Activated CD4-positive, alpha-beta T cell treated with anti-CD3 and anti-CD28 coated beads, Interleukin-2, amount 50 U/mL, for 4 hours (primary cell): ENCODE results near the gene WASHC2A.
"Not testable (repeated sequence)": the region's sequence is repeated elsewhere in the genome, so short reads cannot be mapped to it uniquely, and the experiment has no call there.

ENCODE experiments used
- DNase-seq, 2 experiments: peaks; one replicate each; pipeline ENCODE4 v3.0.0-alpha.2; 2020

The WASHC2A gene

DNA sequence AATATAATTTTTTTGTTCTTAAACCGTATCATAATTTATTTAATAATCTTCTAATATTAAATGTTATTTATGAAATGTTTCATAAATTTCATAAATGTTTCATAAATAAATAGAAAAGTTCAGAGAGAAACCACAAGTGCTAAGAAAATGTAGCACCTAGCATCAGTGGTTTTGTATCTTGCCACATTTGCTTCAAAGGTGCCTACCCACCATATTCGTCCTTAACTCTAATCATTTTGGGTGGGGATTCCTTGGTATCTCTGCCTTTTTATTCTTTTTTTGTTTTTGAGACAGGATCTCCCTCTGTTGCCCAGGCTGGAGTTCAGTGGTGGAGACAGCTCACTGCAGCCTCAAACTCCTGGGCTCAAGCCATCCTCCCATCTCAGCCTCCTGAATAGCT is 7.4 kb downstream of the WASHC2A start:
- not testable (repeated sequence) for DNase-seq

DNA sequence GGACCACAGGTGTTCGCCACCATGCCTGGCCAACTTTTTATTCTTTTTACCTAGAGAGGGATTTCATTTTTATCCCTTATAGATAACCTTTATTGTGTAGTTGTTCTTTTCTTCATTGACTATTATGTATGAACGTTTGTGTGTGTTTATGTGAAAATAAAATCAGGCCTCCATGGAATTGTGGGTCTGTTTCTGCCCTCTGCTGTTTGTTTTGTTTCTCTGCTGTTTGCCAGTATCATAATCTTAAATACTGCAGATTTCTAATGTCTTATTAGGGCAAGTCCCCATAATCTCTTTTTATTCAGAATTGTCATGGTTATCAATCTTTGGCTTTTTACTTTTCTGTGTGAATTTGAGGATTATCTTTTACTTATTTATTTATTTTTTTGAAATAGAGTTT is 7.8 kb downstream of the WASHC2A start:
- not testable (repeated sequence) for DNase-seq

- not testable (repeated sequence) for DNase-seq
Observed at GRCh38 chr10:50091304-50091703, 23.6 kb downstream of the WASHC2A start.

GRCh38 chr10:50092928-50093327 is 25.2 kb downstream of the WASHC2A start:
- DNase-seq = not testable (repeated sequence)

GRCh38 chr10:50094630-50095029 is 26.9 kb downstream of the WASHC2A start:
- not testable (repeated sequence) for DNase-seq

DNA sequence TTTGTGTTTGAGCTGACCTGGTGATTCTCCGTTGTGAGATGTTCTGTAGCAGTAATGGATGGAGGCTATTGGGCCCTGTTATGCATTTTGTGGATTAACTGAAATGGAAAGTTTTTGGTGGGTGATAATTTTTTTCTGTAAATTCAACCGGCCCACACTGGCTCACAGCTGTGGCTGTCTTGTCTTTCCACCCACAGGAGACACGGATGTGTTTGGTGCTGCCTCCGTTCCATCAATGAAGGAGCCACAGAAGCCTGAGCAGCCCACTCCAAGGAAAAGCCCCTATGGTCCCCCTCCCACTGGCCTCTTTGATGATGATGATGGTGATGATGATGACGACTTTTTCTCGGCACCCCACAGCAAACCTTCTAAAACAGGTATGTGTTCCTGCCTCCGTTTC is 27.6 kb downstream of the WASHC2A start:
- not testable (repeated sequence) for DNase-seq

DNA sequence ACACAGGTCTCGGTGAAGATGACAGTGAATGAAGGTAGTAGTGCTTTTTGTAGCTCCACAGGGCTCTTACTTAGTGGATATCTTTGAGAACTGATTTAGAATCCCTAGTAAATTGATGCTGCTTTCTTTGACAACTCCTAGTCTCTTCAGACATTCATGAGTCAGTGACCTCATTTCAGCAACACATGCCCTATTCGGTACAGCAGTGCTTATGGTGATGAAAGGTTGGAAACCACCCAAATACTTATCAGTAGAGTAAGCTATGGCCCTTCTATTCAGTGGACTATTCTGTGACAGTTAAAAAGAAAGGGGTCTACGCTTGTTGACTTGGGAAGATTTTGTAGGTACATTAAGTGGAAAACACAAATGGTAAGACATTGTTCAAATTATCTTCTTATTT is 29.0 kb downstream of the WASHC2A start:
- DNase-seq = not testable (repeated sequence)

- DNase-seq = not testable (repeated sequence)
Observed at GRCh38 chr10:50098645-50099044, 30.9 kb downstream of the WASHC2A start.

DNA sequence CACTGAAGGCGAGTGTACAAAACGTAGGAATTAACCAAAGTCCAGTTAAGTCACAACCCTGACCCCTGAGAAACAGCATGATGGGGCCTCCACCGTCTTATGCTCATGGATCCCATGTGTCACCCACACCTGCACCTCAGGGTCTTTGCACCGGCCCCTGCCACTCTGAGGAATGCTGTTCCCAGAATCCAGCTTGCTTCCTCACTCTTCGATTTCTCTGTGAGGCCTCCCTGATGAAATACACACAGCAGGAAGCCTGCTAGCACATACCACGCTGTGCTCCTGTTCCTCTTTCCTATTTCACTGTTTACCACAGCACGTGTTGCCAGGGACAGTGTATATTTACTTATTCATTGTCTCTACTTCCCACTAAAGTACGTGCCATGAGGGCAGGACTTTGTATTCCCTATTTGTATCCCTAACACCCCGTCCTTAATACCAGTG is 33.4 kb downstream of the WASHC2A start:
- not testable (repeated sequence) for DNase-seq

DNA sequence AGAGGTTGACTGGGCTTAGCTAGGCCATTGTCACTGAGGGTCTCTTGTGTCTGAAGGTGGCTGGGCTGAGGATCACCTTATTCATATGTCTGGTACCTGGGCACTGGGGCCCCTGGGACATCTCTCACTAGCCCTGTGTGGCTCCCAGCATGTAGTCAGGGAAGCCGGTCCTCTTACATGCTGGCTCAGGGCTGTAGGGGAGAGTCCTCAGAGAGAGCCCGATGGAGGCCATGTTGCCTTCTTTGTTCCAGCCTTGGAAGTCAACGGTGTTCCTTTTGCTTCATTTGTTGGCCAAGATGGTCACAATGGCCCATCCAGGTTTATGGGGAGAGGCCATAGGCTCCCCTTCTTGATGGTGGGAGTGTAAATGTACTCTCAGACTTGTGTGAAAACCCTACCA is 34.0 kb downstream of the WASHC2A start:
- not testable (repeated sequence) for DNase-seq

- DNase-seq = not testable (repeated sequence)
Observed at GRCh38 chr10:50102267-50102666, 34.5 kb downstream of the WASHC2A start.

DNA sequence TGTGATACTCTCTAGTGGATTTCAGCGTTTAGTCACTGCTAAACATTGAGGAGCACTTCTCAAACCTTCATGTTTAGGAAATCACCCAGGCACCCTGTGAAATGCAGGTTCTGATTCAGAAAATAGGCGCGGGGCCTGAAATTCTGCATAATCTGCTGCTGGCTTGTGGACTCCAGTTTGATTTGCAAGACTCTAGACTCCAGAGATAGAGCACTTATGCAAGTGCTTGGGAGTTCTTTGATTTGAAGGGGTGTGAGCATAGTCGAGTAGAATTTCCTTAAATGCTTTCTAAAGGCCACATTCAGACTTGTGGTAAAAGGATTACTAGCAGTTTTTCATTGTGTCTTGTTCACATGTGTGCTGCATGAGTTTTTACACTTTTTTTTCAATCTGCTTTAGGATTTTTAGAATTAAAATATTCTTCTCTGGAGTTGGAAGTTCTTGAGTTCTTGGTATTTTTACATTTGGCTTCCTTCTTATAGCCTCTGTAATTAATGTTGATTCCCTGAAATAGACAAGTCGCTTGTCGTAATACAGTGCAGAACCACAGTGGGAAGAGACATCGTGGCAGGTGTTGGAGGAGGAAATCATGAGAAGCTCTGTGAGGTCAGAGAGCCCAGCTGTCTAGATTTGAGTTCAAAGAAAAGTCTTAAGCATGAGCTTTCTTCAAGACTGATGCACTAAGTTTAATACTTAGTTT is 41.4 kb downstream of the WASHC2A start:
- DNase-seq = not testable (repeated sequence)

DNA sequence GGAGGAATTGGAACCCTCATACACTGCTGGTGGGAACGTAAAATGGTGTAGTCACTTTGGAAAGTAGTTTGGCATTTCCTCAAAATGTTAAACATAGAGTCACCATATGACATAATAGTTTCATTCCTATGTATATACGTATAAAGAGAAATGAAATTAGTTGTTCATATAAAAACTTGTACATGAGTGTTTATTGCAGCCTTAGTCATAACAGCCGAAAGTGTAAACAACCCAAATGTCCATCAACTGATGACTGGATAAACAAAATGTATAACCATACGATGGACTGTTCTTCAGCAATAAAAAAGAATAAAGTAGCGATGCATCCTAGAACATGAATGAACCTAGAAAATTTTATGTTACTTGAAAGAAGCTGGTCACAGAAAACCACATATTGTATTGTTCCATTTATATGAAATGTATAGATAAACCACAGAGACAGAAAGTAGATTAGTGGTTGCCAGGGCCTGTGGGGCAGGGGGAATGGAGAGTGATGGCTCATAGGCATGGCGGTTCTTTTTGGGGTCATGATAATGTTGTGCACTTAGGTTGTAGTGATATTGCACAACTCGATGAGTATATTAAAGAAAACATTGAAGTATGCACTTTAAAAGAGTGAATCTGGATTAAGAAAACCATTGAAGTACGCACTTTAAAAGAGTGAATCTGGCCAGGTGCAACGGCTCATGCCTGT is 44.8 kb downstream of the WASHC2A start:
- not testable (repeated sequence) for DNase-seq

- not testable (repeated sequence) for DNase-seq
Observed at GRCh38 chr10:50126765-50127164, 59.0 kb downstream of the WASHC2A start.

DNA sequence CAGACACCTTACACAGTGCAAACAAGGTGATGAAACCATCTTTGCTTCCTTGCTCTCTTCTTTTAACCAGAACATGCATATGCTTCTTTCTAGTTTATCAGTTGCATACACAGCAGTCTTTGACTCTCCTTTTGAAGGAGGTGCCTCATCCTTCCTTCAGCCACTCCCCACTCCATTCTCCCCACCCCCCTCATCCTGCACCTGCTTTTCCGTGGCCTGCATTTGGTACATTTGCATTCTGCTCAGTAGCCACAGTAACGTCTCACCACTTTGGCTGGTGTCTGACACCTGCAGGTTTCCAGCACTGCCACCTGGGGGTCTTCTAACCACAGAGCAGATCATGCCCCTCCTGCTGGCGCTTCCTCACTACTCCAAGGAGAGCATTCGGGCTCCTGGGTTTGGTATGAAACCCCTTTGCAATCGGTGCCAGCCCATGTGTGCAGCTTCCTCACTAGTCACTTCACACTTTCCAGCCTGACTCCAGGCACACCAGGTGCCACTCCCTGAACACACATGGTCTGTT is 60.1 kb downstream of the WASHC2A start:
- not testable (repeated sequence) for DNase-seq

- DNase-seq = not testable (repeated sequence)
Observed at GRCh38 chr10:50131245-50131965, 63.7 kb downstream of the WASHC2A start.

DNA sequence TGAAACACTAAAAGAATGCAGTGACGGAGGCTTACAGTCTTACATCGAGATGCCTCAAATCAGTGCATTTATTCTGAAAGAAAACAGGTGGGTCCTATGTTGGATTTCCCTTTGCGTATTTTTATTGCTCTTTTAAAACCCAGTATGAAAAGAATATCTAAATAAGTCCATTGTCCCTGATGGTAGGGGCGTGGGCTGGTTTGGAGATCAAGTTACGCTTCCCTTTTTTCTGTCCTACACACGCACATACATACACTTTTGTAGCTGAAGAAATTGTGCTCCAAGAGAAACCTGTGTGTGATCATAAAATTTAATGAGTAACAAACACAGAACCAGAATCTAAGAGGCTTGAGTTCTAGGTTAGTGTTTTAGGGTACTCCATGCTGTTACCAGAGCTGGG is 64.6 kb downstream of the WASHC2A start:
- not testable (repeated sequence) for DNase-seq

DNA sequence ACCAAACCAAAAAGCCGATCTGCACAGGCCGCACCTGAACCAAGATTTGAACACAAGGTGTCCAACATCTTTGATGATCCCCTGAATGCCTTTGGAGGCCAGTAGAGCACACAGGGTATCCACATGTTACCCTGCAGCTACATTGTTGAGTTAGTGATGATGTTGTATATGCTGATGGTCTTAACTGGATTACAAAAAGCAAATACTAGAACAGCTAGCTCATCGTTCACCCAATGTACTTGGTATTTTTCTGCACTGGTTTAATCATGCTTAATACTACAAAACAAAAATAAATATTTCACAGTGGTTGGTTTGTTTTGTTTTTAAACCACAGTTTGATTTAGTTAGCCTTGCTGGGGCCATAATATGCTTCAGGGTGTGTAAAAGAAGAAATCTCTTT is 65.1 kb downstream of the WASHC2A start:
- DNase-seq = not testable (repeated sequence)

- DNase-seq = not testable (repeated sequence)
Observed at GRCh38 chr10:50143512-50144174, 75.9 kb downstream of the WASHC2A start.

GRCh38 chr10:50145575-50145974 is 77.8 kb downstream of the WASHC2A start:
- DNase-seq = not testable (repeated sequence)

GRCh38 chr10:50152792-50153272 is 85.1 kb downstream of the WASHC2A start:
- no peak for DNase-seq

- not testable (repeated sequence) for DNase-seq
Observed at GRCh38 chr10:50157868-50158267, 90.1 kb downstream of the WASHC2A start.
